ENCODE measurements around the gene CCDC171.
"Not testable (repeated sequence)": the region's sequence is repeated elsewhere in the genome, so short reads cannot be mapped to it uniquely, and the experiment has no call there.

CCDC171 gene

GRCh38 chr9:15763371-15763770 lies 210.5 kb downstream of the CCDC171 start:
- no peak for DNase-seq (ENCODE audit: low read depth)

DNA sequence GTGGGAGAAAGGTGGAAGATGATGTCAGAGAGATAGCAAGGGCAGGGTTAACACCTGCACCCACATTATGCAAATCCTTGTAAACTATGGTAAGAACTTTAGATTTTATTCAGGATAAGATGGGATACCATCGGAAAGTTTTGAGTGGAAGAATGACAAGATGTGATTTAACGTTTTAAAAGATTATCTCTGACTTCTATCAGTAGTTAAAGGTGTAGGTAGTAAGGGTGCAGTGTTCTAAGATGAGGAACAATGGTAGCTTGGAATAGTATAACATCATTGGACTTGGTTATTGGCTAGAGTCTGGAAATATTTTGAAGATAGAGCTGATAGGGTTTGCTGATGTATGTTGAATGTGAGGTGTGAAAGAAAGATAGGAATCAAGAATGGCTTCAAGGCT lies 211.3 kb downstream of the CCDC171 start:
- no peak for DNase-seq (ENCODE audit: low read depth)

GRCh38 chr9:15769547-15769946 lies 216.7 kb downstream of the CCDC171 start:
- no peak for DNase-seq (ENCODE audit: low read depth)

GRCh38 chr9:15778861-15779260 lies 226.0 kb downstream of the CCDC171 start:
- no peak for DNase-seq (ENCODE audit: low read depth)

DNA sequence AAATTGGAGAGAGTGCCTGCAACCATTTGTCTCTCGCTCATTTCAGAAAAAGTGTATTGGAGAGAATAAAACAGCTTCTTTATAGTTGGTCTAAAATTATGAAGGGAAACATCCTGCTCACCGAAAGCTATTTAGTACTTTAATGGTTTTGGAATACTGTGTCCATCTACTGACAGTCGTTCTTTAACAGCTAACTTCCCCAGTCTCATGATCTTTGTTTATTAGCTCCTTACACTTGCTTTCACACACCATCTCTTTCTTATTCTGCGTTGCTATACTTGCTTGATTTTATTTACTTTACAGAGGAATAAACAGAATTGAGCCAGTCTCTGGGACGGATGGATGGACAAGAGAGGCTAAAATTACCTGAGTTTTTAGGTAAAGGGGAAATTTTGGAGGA lies 229.3 kb downstream of the CCDC171 start:
- DNase-seq (ENCODE audit: low read depth), result no peak

DNA sequence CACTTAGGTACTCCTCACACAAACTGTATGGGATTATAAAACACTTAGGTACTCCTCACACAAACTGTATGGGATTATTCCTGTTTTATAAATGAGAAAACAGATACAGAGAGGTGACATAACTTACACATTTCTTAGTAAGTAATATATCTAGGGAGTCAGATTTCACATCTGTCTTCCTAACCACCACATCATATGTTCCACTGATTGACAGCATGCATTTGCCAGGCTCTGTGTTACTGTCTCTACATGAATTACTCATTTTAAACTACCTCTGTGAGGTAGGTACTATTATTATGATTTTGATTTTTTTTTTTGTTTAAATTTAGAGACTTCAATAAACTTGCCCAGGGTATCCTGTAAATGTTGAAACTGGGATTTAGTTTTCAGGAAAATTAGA lies 232.7 kb downstream of the CCDC171 start:
- DNase-seq (ENCODE audit: low read depth), result no peak

DNA sequence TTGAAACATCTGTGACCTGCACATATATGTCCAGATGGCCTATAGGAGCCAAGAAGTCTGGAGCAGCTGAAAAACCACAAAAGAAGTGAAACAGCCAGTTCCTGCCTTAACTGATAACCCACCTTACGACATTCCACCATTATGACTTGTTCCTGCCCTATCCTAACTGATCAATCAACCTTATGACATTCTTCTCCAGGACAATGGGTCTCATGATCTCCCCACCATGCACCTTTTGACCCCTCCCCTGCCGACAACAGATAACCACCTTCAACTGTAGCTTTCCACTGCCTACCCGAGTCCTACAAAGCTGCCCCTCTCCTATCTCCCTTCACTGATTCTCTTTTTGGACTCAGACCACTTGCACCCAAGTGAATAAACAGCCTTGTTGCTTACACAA lies 233.8 kb downstream of the CCDC171 start:
- no peak for DNase-seq (ENCODE audit: low read depth)

GRCh38 chr9:15810219-15810899 lies 257.5 kb downstream of the CCDC171 start:
- DNase-seq (ENCODE audit: low read depth), result not testable (repeated sequence)

DNA sequence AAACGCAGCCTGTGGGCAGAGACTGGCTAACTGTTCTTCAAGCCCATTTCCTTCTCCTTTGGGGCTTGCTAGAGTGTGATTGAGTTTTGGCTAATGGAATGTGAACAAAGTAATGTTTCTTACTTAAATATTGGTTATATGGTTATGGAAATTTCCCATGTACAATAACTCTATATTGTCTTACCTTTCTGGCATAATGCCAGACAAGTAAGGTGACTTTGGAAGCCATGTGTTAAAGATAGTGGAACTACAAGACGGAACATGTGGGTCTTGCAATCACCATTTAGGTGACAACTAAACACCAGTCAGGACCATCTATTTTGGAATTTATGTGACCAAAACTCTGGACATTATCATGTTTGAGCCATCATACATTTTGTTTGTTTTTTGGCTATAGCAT lies 260.2 kb downstream of the CCDC171 start:
- DNase-seq (ENCODE audit: low read depth), result no peak

DNA sequence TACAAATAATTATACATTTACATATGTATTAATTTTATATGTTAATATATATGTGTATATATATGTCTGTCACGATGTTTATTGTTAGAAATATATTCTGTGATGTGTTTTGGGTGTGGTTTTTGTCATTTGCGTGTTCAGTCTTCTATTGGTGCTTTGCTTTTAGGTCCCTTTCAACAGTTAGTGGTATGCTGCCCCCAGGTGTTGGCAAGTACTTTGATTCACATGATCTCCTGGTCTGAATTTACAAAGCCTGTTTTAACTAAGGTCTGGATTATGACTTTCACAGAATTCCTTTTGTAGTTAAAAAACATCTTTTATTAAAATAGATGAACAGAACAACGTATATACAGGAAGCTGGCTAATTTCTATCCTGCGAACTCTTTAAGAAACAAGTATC lies 271.5 kb downstream of the CCDC171 start:
- DNase-seq (ENCODE audit: low read depth), result no peak

DNA sequence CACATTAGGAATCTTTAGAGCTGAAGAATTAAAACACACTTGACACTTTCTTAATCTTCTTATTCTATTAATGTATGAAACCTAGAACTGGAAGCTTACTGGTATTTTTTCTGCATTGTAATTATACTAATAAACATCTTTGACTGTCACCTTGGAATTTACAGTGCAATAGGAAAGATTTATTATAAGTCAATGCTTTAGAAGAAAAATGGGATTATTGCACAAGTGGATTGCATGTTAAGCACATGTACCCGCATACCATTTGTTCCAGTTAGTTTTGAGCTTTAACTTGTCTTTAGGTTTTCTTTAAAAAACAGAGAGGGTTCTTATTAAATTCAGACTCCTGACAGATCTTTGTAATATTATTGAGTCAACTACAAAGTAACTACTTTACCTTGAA lies 278.5 kb downstream of the CCDC171 start:
- no peak for DNase-seq (ENCODE audit: low read depth)

GRCh38 chr9:15834541-15834940 lies 281.7 kb downstream of the CCDC171 start:
- DNase-seq (ENCODE audit: low read depth), result no peak

GRCh38 chr9:15837079-15837679 lies 284.3 kb downstream of the CCDC171 start:
- no peak for DNase-seq (ENCODE audit: low read depth)

GRCh38 chr9:15842051-15842450 lies 289.2 kb downstream of the CCDC171 start:
- no peak for DNase-seq (ENCODE audit: low read depth)

GRCh38 chr9:15843316-15843715 lies 290.5 kb downstream of the CCDC171 start:
- DNase-seq (ENCODE audit: low read depth), result no peak

GRCh38 chr9:15843931-15844330 lies 291.1 kb downstream of the CCDC171 start:
- no peak for DNase-seq (ENCODE audit: low read depth)

DNA sequence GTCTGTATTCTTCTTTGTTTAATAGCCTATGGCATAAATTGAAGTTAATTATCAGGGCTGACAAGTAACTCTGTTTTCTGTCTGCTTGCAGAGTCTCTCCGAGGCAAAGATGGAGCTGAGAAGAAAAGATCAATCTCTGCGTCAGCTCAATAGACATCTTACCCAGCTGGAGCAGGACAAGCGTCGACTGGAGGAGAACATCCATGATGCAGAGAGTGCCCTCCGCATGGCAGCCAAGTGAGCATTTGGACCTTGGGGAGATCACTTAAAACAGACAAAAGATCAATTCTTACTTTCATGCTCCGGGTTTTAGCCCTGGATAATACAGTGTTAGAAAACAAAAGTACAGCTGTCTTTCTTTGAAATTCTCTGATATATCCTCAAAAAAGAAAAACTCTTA lies 293.8 kb downstream of the CCDC171 start:
- no peak for DNase-seq (ENCODE audit: low read depth)

DNA sequence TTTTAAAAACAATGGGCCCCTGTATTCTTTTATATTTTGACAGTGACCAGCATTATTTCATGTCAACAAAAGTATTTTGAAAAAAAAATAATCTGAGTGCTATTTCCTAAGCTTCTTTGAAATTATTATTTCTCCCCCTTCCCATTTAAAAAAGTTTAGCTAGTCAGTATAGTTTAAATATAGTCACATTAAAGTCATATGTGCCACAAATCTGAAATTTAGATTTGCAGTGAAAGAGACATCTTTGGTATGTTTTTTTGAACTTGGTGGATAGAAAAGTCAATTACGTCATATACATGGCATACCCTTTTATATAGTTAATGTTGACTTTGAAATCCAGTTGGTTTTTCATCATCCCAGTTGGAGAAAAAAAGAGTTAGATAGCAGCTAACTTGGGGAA lies 297.0 kb downstream of the CCDC171 start:
- DNase-seq (ENCODE audit: low read depth), result no peak

- DNase-seq (ENCODE audit: low read depth), result no peak
Measured at GRCh38 chr9:15851766-15852165, 298.9 kb downstream of the CCDC171 start.

GRCh38 chr9:15856591-15856990 lies 303.7 kb downstream of the CCDC171 start:
- no peak for DNase-seq (ENCODE audit: low read depth)

DNA sequence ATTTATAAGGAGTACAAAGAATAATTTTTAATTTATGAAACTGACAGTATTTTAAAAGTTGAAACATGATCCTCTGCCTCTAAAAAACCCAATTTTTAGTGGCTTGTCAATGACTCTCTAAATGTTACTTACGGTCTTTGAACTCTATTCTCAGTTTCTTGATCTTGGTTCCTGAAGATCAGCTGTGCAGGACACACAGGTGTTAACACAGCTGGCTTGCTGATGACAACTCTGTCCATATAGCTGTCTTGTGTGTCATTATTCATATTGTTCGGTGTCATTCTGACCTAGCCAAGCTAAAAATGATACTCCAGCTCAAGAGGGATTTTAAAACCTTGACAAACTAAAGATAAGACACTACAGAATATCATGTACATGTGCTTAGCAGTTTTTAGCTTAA lies 314.5 kb downstream of the CCDC171 start:
- no peak for DNase-seq (ENCODE audit: low read depth)

GRCh38 chr9:15867988-15868387 lies 315.1 kb downstream of the CCDC171 start:
- DNase-seq (ENCODE audit: low read depth), result no peak

DNA sequence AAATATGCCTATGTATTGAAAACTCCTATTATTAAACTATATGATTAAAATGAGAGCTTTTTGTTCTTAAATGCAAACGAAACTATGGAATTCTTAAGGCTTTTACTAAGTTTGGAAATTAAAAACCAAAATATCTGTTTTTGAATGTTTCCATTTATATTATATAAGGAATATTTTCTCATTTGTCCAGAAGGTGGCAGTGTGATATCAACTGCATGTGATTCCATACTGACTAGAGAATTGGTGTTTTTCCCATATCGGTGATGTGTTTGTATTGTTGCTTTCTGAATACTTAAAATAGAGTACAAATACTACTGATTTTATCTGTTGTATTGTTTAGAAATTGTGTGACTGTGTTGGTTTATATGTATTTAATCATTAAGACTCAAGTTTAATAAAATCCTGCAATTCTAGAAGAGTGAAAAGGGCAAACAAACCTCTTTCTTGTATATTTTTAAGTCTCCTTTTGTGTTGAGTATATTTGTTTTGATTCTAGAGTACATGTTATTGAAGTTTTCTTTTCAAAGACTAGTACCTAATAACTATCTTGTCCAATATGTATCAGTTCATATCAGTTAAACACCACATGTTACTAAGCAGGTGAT lies 320.8 kb downstream of the CCDC171 start:
- DNase-seq (ENCODE audit: low read depth), result no peak

- DNase-seq (ENCODE audit: low read depth), result no peak
Measured at GRCh38 chr9:15882328-15882727, 329.5 kb downstream of the CCDC171 start.

Data from stimulated activated CD8-positive, alpha-beta memory T cell treated with anti-CD3 and anti-CD28 coated beads, Interleukin-7, amount 100 ng/mL, for 24 hours (primary cell).